Fibroblast of skin of right biceps (primary cell): Measurements from ENCODE around the gene PTPN6.

Experiments used
- DNase-seq: peaks from one replicate; pipeline ENCODE4 v3.0.0-alpha.2; 2013

PTPN6 gene

DNA sequence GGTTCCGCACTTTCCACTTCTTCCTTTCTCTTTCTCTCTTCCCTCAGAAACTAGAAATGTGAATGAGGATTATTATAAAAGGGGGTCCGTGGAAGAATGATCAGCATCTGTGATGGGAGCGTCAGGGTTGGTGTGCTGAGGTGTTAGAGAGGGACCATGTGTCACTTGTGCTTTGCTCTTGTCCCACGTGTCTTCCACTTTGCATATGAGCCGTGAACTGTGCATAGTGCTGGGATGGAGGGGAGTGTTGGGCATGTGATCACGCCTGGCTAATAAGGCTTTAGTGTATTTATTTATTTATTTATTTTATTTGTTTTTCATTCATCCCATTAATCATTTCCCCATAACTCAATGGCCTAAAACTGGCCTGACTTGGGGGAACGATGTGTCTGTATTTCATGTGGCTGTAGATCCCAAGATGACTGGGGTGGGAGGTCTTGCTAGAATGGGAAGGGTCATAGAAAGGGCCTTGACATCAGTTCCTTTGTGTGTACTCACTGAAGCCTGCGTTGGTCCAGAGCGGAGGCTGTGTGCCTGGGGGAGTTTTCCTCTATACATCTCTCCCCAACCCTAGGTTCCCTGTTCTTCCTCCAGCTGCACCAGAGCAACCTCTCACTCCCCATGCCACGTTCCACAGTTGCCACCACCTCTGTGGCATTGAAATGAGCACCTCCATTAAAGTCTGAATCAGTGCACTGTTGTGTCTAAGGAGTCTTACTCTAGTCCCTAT lies 28.0 kb upstream of the PTPN6 start:
- no peak for DNase-seq

DNA sequence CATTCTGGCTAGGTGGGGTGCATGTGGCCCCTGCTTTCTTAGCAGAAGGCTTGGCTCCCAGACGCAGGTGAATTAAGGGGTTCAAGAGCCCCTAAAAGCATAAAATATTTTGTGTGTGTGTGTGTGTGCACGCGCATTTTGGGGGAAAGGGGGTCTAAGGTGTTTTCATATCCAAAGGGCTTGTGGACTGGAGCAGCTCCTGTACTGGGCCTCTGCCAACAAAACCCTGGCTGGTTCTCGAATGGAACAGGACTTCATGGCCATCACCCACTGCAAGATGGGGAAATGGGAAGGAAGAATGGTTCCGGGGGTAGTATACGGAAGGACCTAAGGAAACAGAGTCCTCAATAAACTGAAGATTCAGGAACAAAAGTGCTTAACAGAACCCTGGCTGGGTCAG lies 27.3 kb upstream of the PTPN6 start:
- DNase-seq: no peak

DNA sequence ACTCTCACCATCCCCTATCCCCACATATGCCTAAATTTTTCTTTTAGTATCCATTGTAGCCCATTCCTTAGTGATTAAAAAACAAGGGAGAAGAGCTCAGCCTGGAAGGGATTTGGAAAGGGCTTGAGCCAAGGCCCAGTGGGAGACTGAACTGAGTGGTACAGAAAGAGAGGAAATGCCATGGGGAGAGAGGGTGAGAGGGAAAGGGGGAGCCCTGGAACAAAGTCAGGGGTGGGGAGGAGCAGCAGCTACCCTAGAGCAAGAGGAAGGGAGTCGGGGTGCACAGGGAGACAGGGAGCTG lies 26.0 kb upstream of the PTPN6 start:
- no peak for DNase-seq

DNA sequence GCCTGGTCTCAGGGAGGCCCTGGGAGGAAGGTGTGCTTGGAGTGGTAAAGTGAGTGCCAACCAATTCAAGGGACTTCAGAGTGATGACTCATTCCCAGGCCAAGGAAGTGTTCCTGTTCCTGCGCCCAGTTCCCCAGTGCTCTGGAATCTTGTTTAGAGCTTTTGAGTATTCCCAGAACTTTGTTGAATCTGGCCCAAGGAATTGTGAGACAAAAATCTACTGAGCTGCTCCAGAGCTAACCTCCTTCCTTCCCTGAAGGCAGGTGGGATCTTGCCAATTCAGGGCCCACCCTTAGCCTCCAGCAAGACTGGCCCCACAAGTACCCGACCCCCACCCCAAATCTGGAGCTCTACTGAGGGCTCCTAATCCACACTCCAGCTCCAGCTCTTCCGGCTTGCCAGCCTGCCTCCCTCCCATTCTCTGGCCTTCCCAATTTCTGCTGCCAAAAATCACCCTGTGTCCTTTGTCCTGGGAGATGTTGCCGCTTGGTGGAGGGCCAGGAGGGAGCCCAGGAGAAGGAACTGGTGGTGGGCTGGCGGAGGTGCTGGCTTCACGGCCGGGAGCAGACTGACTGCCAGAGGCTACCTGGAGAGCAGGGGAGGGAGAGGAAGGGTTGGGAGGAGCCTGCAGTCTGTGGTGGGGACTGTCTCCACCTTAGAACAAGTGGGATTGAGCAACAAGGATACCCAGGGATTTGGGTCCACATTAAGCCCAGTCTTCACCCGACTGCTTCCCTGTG lies 25.4 kb upstream of the PTPN6 start:
- peak; percentile 92 for DNase-seq

DNA sequence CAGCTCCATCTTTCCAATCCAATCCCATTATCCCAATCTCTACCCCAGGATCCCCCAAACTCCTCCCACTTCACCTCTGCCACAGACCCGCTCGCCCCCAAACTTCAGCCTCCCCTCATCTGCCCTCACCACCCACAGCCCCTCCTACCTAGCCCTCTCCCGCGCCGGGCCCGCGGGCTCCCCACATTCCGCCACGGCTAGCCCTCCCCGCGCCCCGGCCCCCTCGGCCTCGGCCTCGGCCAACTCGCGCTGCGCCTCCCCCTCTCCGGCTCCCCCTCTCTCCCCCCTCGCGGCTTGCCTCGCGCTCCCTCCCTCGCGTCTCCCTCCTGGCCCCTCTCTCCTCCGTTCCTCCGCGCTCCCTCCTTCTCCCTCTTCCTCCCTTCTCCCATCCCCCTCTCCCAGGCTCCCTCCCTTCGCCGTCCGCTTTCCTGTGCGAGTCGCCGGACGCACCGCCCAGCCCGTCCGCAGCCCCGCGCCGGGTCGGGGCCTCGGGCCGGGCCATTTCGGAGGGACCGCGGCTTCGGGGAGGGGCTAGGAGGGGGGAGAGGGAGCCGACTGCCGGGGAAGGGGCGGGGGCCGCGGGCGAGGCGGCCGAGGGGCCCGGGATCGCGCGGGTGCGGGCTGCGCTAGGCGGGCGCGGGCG lies 23.7 kb upstream of the PTPN6 start, which contains the start of gene ATN1:
Gene ATN1 (plus strand): TSS at position 581 of the 643 bp plus-strand sequence. CDS start 6,043 bp downstream, outside the sequence.
- DNase-seq: peak; percentile 88

DNA sequence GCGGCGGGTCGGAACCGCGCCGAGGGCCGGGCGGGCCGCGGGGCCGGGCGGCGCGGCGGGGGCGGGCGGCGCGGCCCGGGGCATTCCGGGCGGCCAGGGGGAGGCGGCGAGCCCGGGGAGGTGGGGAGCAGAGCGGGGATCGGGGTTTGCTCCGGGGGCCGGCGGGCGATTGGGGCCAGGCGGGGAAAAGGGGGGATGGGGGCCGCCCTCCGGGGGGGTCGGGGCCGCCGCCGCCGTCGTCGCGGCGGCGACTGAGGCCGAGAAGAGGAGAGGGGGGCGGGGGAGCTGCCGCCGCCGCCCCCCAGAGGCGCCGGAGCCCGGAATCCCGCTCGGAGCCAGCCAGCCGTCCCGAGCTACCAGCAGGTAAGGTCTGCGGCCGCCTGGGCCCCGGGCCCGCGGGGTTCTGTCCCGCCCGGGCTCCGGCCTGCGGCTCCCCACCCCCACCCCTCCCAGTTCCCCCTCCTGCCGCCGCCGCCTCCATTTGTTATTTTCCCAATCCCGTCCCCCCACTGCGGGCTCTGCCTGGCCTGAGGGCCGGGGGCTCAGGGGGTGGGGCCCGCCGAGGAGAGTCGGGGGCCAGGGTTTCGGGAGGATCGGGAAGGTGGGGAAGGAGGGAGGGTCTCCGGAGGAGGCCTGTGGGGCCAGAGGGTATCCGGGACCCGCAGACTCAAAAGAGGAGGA lies 23.0 kb upstream of the PTPN6 start:
- no peak for DNase-seq

DNA sequence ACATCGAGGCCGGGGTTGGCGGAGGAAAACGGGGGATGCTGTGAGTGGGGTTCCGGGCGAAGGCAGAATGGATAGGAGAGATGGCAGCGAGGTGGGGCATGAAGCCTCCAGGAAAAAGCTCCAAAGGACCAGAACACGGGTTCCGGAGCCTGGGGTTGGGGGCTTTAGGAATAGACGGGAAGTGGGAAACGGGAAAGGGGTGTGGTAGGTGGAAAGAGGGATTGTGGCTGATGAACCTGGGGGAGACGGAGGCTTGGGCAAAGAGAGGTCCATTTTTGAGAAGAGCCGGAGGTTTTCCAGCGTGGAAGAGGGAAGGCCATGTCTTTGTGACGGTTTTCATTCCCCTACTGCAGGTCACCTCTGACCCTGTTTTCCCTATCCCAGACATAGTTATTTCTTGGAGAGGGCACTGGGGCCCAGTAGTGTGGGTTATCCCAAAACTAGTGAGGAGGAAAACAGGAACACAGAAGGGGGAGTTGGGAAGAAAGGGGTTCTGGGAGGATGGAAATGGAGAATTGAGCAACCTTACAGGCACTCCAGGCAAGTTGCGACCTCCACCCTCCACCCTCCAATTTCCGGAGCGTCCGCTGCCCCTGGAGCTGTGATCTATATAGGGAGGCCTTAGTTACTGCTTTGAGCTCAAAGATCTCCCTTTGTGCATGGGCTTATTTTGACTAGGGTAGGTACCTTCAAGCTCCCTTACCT lies 22.3 kb upstream of the PTPN6 start:
- DNase-seq: no peak

DNA sequence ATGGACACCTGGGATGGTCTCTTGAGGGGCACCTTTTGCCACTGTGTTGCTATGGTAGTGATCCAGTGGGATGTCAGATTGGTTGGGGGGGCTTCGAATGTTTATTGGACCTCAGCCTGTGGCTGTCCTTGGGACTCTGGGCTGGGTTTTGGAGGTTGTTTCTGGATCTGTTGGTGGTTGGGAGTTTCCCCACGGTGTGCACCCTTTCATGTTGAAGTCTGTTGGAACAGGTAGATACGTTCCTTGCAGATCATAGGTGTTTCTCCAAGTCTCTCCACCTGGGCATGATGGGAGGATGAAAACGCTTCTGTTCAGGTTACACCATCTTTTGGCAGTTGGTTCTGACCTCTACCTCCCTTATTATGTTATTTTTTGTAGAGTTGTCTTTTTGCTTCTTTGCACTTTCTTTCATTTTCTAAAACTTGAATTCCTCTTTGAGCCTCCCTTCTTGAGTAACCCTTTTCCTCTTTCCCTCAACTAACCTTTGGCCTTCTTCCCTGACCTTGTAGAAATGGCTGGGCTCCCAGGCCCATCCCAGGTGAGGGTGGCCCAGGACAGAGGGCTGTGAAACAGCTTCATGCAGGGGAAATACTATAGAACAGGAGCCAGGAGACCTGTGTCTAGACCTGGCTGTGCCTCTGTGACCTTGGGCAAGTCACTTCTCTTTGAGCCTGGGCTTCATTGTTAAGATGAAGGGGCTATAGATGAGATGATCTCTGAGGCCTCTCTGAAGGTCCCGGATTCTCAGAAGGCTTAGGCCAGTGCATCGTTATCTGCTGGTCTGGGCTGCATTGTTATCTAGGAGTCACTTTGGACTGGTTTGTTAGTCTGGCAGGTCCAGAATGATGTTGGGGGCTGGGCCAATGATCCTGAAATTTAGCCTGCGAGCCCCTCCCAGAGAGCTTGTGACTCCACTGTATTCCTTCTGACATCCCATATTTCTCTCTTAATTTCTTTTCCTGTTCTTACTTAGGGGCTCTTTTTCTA lies 21.4 kb upstream of the PTPN6 start:
- no peak for DNase-seq

DNA sequence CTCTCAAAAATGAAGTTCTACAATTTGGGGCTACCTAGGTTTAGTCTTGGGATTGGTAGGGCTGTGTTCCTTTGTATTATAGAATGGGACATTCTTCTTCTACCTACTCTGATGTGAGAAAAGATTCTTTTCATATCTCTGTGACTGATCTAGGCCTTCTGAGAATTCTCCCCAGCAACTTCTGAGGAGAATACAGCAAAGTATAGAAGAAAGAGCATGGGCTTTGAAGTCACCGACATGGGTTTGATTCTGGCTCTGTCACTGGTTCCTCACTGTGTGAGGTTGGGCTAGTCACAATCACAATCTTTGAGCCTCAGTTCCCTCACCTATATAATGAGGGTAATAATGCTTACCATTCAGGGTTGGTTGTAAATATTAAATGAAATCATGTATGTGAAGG lies 18.4 kb upstream of the PTPN6 start:
- no peak for DNase-seq

DNA sequence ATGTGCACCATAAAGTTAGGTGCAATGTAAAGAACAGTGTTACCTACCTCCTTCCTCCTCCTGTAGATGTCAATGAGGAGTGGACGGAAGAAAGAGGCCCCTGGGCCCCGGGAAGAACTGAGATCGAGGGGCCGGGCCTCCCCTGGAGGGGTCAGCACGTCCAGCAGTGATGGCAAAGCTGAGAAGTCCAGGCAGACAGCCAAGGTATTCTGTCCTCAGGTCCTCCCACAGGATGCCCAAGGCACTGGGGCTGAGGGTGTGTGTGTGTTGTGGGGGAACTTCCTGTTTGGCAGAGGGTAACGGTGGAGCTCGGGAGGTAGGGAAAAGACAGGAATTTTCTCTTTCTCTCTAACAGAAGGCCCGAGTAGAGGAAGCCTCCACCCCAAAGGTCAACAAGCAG lies 17.0 kb upstream of the PTPN6 start:
- peak; percentile 34 for DNase-seq

DNA sequence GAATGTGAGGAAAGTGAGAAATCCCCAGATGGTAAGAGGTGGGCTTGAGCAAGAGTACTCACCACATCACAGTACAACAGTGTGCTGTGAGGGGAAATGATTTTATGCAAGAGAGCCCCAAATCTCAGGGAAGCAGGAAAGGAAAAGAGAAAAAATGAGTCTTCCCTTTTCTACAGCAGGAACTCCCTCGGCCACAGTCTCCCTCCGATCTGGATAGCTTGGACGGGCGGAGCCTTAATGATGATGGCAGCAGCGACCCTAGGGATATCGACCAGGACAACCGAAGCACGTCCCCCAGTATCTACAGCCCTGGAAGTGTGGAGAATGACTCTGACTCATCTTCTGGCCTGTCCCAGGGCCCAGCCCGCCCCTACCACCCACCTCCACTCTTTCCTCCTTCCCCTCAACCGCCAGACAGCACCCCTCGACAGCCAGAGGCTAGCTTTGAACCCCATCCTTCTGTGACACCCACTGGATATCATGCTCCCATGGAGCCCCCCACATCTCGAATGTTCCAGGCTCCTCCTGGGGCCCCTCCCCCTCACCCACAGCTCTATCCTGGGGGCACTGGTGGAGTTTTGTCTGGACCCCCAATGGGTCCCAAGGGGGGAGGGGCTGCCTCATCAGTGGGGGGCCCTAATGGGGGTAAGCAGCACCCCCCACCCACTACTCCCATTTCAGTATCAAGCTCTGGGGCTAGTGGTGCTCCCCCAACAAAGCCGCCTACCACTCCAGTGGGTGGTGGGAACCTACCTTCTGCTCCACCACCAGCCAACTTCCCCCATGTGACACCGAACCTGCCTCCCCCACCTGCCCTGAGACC lies 15.6 kb upstream of the PTPN6 start:
- DNase-seq: no peak

DNA sequence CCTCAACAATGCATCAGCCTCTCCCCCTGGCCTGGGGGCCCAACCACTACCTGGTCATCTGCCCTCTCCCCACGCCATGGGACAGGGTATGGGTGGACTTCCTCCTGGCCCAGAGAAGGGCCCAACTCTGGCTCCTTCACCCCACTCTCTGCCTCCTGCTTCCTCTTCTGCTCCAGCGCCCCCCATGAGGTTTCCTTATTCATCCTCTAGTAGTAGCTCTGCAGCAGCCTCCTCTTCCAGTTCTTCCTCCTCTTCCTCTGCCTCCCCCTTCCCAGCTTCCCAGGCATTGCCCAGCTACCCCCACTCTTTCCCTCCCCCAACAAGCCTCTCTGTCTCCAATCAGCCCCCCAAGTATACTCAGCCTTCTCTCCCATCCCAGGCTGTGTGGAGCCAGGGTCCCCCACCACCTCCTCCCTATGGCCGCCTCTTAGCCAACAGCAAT lies 14.9 kb upstream of the PTPN6 start:
- no peak for DNase-seq

DNA sequence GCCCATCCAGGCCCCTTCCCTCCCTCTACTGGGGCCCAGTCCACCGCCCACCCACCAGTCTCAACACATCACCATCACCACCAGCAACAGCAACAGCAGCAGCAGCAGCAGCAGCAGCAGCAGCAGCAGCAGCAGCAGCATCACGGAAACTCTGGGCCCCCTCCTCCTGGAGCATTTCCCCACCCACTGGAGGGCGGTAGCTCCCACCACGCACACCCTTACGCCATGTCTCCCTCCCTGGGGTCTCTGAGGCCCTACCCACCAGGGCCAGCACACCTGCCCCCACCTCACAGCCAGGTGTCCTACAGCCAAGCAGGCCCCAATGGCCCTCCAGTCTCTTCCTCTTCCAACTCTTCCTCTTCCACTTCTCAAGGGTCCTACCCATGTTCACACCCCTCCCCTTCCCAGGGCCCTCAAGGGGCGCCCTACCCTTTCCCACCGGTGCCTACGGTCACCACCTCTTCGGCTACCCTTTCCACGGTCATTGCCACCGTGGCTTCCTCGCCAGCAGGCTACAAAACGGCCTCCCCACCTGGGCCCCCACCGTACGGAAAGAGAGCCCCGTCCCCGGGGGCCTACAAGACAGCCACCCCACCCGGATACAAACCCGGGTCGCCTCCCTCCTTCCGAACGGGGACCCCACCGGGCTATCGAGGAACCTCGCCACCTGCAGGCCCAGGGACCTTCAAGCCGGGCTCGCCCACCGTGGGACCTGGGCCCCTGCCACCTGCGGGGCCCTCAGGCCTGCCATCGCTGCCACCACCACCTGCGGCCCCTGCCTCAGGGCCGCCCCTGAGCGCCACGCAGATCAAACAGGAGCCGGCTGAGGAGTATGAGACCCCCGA lies 14.3 kb upstream of the PTPN6 start:
- no peak for DNase-seq

DNA sequence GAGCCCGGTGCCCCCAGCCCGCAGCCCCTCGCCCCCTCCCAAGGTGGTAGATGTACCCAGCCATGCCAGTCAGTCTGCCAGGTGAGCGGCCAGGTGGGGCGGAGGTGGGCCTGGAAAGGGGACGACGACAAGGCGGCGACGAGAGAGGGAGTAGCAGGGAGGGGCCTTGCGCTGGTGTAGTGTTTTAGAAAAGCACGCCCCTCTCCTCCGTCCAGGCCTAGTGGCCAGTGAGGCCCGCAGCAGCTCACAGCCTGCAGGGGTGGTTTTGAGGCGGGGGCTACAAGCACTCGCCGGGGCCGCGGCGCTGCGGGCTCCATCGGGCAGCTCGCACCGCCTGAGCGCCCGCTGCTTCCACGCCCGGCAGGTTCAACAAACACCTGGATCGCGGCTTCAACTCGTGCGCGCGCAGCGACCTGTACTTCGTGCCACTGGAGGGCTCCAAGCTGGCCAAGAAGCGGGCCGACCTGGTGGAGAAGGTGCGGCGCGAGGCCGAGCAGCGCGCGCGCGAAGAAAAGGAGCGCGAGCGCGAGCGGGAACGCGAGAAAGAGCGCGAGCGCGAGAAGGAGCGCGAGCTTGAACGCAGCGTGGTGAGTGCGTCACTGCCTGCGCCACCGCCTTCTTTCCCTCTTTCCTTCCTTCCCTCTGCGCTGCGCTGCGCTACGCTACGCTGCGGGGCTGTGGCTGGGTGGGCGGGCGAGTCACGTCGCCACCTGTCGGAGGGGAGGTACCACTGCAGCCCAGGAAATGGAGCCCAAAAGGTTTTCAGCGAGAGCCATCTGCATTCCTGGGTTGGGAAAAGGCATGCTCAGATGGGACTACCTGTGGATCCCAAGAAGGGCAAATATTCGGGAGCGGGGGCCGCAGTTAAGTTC lies 13.4 kb upstream of the PTPN6 start:
- DNase-seq: peak; percentile 96

DNA sequence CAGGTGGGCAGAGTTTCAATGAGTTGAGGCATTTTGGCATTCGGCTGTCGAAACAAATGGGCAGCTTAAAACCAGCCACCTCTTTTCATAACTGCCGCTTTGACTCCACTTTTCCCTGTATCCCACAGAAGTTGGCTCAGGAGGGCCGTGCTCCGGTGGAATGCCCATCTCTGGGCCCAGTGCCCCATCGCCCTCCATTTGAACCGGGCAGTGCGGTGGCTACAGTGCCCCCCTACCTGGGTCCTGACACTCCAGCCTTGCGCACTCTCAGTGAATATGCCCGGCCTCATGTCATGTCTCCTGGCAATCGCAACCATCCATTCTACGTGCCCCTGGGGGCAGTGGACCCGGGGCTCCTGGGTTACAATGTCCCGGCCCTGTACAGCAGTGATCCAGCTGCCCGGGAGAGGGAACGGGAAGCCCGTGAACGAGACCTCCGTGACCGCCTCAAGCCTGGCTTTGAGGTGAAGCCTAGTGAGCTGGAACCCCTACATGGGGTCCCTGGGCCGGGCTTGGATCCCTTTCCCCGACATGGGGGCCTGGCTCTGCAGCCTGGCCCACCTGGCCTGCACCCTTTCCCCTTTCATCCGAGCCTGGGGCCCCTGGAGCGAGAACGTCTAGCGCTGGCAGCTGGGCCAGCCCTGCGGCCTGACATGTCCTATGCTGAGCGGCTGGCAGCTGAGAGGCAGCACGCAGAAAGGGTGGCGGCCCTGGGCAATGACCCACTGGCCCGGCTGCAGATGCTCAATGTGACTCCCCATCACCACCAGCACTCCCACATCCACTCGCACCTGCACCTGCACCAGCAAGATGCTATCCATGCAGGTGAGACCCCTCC lies 12.6 kb upstream of the PTPN6 start:
- no peak for DNase-seq

DNA sequence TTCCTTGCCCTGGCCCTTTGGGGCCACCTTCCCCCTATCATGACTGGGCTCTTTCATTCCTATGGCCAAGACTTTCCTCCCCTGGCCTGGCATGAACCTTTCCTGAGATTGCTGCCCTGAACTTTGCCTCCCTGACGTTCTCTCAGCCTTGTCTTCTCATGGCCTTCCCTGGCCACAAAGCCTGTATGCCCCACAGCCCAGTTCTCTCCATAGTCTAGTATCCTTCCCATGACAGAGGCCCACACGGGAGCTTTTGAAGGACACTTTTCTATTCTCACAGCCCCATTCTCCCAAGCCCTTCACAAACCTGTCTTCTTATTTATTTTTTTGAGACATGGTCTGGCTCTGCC lies 12.0 kb upstream of the PTPN6 start:
- DNase-seq: no peak

DNA sequence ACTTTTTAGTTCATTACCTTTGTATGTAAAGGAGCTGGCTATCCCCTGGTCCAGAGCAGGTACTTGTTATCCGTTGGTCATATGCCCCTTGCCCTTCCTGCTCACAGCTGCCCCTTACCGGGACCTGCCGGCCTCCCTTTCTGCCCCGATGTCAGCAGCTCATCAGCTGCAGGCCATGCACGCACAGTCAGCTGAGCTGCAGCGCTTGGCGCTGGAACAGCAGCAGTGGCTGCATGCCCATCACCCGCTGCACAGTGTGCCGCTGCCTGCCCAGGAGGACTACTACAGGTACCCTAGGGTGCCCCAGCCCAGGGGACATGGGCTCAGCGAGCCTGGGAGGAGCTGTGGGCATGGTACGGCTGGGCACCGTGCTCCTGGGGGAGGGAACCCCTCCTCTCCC lies 9.9 kb upstream of the PTPN6 start:
- DNase-seq: no peak

DNA sequence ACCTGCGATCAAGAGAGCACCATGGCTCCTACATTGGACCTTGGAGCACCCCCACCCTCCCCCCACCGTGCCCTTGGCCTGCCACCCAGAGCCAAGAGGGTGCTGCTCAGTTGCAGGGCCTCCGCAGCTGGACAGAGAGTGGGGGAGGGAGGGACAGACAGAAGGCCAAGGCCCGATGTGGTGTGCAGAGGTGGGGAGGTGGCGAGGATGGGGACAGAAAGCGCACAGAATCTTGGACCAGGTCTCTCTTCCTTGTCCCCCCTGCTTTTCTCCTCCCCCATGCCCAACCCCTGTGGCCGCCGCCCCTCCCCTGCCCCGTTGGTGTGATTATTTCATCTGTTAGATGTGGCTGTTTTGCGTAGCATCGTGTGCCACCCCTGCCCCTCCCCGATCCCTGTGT lies 9.4 kb upstream of the PTPN6 start:
- no peak for DNase-seq
